HCT116 (cell line): Measurements from ENCODE around the gene SUSD4. TPM values are rescaled to one million over a fixed set of nuclear protein-coding genes. Genes with fewer than 3 reads are reported as not detected.

Experiments
- ATAC-seq: fragments of 200-7000 bp; cut with Tn5 transposase; 2 replicates; pipeline ENCODE4 v1.9.1; 2020; ENCODE audit warnings: mild to moderate bottlenecking, moderate library complexity
- BruUV-seq: library from RNA; stranded (reverse); fragments of 400-500 nt; replicated peaks from 2 replicates; lab custom pipeline; 2021; lab: Mats Ljungman, UMichigan
- CTCF ChIA-PET: fragments of 300-600 bp; sonication (Branson Sonifier 250); formaldehyde crosslinking; loops from one replicate; lab custom pipeline; 2021; ENCODE audit warnings: antibody characterized with exemption; lab: Charles Lee
- POLR2A ChIA-PET: fragments of 300-600, 350-600 bp; sonication (Branson Sonifier 250); formaldehyde crosslinking; loops from one replicate; lab custom pipeline; 2021; ENCODE audit warnings: antibody characterized with exemption; lab: Charles Lee
- RAD21 ChIA-PET, 2 experiments: fragments of 300-600 bp; sonication (Branson Sonifier 250); formaldehyde crosslinking; loops; one replicate each; lab custom pipeline; 2023; ENCODE audit warnings: low total read pairs in 2 of 2; ENCODE audit not compliant: uncharacterized antibody in 2 of 2, unreplicated experiment in 2 of 2, low non-redundant PET in 1 of 2; lab: Charles Lee
- DNase-seq: peaks from one replicate; pipeline ENCODE4 v3.0.0-alpha.2; 2010; ENCODE audit warnings: low read depth, low spot score
- H2AFZ ChIP-seq: fragments of 200-600 bp; shearing (Covaris generic), sonication (generic); 2 replicates; pipeline ENCODE4 v1.6.1; 2017; ENCODE audit warnings: low read depth, mixed run types, mixed read lengths, antibody characterized with exemption, low read length; ENCODE audit not compliant: poor library complexity, severe bottlenecking
- H3K27ac ChIP-seq: 2 replicates; pipeline ENCODE4 v1.5.1; 2012; ENCODE audit warnings: low read depth, low read length
- H3K27me3 ChIP-seq: fragments of 200-600 bp; sonication (generic); 2 replicates; pipeline ENCODE4 v1.6.1; 2016; ENCODE audit warnings: mixed run types, low read length, mixed read lengths; ENCODE audit not compliant: insufficient read depth
- H3K36me3 ChIP-seq, 2 experiments: fragments of 200-500 bp in 1 of 2; fragments of 200-600 bp in 1 of 2; sonication (Bioruptor generic) in 1 of 2; sonication (generic) in 1 of 2; 2 replicates each; pipeline versions ENCODE4 v1.5.1 to v1.6.1; 2014 to 2016; ENCODE audit warnings: low read length in 2 of 2, inconsistent platforms in 1 of 2, mixed read lengths in 1 of 2, mixed run types in 1 of 2; ENCODE audit not compliant: insufficient read depth in 2 of 2, control insufficient read depth in 1 of 2
- H3K4me1 ChIP-seq, 2 experiments: fragments of 200-600 bp in 1 of 2; sonication (generic) in 1 of 2; 2 replicates each; pipeline versions ENCODE4 v1.5.1 to v1.6.1; 2012 to 2017; ENCODE audit warnings: low read length in 2 of 2, inconsistent platforms in 1 of 2, mild to moderate bottlenecking in 1 of 2, mixed read lengths in 1 of 2, mixed run types in 1 of 2, moderate library complexity in 1 of 2; ENCODE audit not compliant: insufficient read depth in 2 of 2, control insufficient read depth in 1 of 2
- H3K4me2 ChIP-seq: fragments of 200-600 bp; sonication (generic); 2 replicates; pipeline ENCODE4 v1.6.1; 2017; ENCODE audit warnings: mixed run types, low read length, mixed read lengths
- H3K4me3 ChIP-seq, 2 experiments: fragments of 200-600 bp in 1 of 2; sonication (generic) in 1 of 2; replicated peaks in 1 of 2; 2 replicates each; pipeline ENCODE4 v1.5.1; 2011 to 2016; ENCODE audit warnings: low read length in 2 of 2, control low read depth in 1 of 2, low read depth in 1 of 2, mild to moderate bottlenecking in 1 of 2, mixed read lengths in 1 of 2, mixed run types in 1 of 2
- H3K79me2 ChIP-seq: fragments of 200-600 bp; sonication (generic); 2 replicates; pipeline ENCODE4 v1.6.1; 2017; ENCODE audit warnings: mild to moderate bottlenecking, mixed run types, low read length, moderate library complexity, mixed read lengths; ENCODE audit not compliant: insufficient read depth
- H3K9ac ChIP-seq: fragments of 200-600 bp; sonication (generic); 2 replicates; pipeline ENCODE4 v1.6.1; 2016; ENCODE audit warnings: low read length, mixed read lengths
- H3K9me2 ChIP-seq: fragments of 200-600 bp; sonication (generic), shearing (Covaris generic); 2 replicates; pipeline ENCODE4 v1.6.1; 2017; ENCODE audit warnings: mixed run types, mild to moderate bottlenecking, moderate library complexity; ENCODE audit not compliant: insufficient read depth
- H3K9me3 ChIP-seq, 2 experiments: fragments of 200-500 bp in 1 of 2; fragments of 200-600 bp in 1 of 2; sonication (Bioruptor generic) in 1 of 2; sonication (generic) in 1 of 2; 2 replicates each; pipeline ENCODE4 v1.6.1; 2014 to 2017; ENCODE audit warnings: low read length in 2 of 2, mixed read lengths in 2 of 2, inconsistent platforms in 1 of 2, low read depth in 1 of 2, mild to moderate bottlenecking in 1 of 2, mixed run types in 1 of 2, moderate library complexity in 1 of 2; ENCODE audit not compliant: control insufficient read depth in 1 of 2, insufficient read depth in 1 of 2
- H4K20me1 ChIP-seq: fragments of 200-600 bp; sonication (generic), shearing (Covaris generic); 2 replicates; pipeline ENCODE4 v1.6.1; 2017; ENCODE audit warnings: mixed run types, mild to moderate bottlenecking, moderate library complexity; ENCODE audit not compliant: insufficient read depth
- CBX3 ChIP-seq: IDR thresholded peaks from 2 replicates; pipeline ENCODE4 v1.6.1; 2012; ENCODE audit warnings: low read depth
- EZH2 ChIP-seq: fragments of 200-600 bp; sonication (generic); IDR thresholded peaks from 2 replicates; pipeline ENCODE4 v1.6.1; 2017; ENCODE audit warnings: antibody characterized with exemption, mixed run types
- EZH2phosphoT487 ChIP-seq: fragments of 200-600 bp; IDR thresholded peaks from 2 replicates; pipeline ENCODE4 v1.6.1; 2018; ENCODE audit warnings: antibody characterized with exemption, borderline replicate concordance
- FOSL1 ChIP-seq: IDR thresholded peaks from 2 replicates; pipeline ENCODE4 v1.6.1; 2012; ENCODE audit warnings: low read depth
- JUND ChIP-seq: IDR thresholded peaks from 2 replicates; pipeline ENCODE4 v1.6.1; 2012
- POLR2AphosphoS5 ChIP-seq: IDR thresholded peaks from 2 replicates; pipeline ENCODE4 v1.6.1; 2011; ENCODE audit warnings: mild to moderate bottlenecking, low read depth, low read length, moderate library complexity
- RAD21 ChIP-seq: IDR thresholded peaks from 2 replicates; pipeline ENCODE4 v1.6.1; 2012; ENCODE audit warnings: low read depth, mild to moderate bottlenecking
- SRF ChIP-seq: IDR thresholded peaks from 2 replicates; pipeline ENCODE4 v1.6.1; 2012; ENCODE audit warnings: low read depth
- ZFX ChIP-seq: fragments of 450-650 bp; IDR thresholded peaks from 2 replicates; pipeline ENCODE4 v1.6.1; 2017
- ZNF274 ChIP-seq: fragments of 200-500 bp; sonication (Bioruptor generic); IDR thresholded peaks from 2 replicates; pipeline ENCODE4 v1.6.1; 2014; ENCODE audit warnings: mild to moderate bottlenecking, low read depth, low read length, inconsistent platforms
- intact Hi-C: fragments of 100-400 bp; cut with micrococcal nuclease; formaldehyde crosslinking; loops from 2 replicates; pipeline ENCODE4 v1.10.0; 2022
- total RNA-seq: library from RNA; stranded (reverse); gene quantifications from one replicate; pipeline ENCODE4 v1.2.1, GENCODE V29; 2021; ENCODE audit not compliant: unreplicated experiment
- TF ChIP-seq, protein P1 (sequence below): IDR thresholded peaks from 2 replicates; pipeline ENCODE4 v1.6.1; 2012
- TF ChIP-seq, protein P2 (sequence below): IDR thresholded peaks from 2 replicates; pipeline ENCODE4 v1.6.1; 2012
- TF ChIP-seq, protein P3 (sequence below): IDR thresholded peaks from 2 replicates; pipeline ENCODE4 v1.6.1; 2012; ENCODE audit warnings: low read depth
- TF ChIP-seq, protein P4 (sequence below): IDR thresholded peaks from 2 replicates; pipeline ENCODE4 v1.6.1; 2011; ENCODE audit warnings: mild to moderate bottlenecking, low read length, moderate library complexity; ENCODE audit not compliant: insufficient replicate concordance; ENCODE audit errors: extremely low read depth

Gene SUSD4
- total RNA-seq, 1 experiment from 2014 or later = 0.59 TPM

DNA sequence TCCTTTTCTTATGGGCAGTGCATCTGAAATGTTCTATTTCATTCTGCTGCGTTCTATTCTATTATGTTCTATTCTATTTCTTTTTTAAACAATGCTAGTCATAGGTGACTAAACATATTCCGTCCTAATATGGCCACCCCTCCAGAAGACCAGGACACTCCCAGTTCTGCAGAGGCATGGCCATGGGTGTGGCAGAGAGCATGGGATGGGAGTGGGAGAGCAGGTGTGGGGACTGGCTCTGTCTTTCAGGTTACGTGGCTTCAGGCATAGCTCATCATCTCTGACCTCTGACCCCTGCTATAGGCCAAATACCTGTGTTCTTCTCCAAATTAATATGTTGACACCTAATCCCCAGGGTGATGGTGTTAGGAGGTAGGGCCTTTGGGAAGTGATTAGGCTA is 187.5 kb downstream of the SUSD4 start:
- no peaks in the 10 kb centered on the region for H4K20me1 ChIP-seq
- no peak for DNase-seq
- no peaks in the 10 kb centered on the region for H3K9me2 ChIP-seq
- POLR2A ChIA-PET = no interaction called here
- no peaks in the 10 kb centered on the region for H3K9me3 ChIP-seq
- H3K36me3 ChIP-seq = no peaks in the 10 kb centered on the region
- TF ChIP-seq EZH2 (no peak), CBX3 (no peak), POLR2AphosphoS5 (no peak), FOSL1 (no peak), SRF (no peak)
- TF ChIP-seq, protein P1, sequence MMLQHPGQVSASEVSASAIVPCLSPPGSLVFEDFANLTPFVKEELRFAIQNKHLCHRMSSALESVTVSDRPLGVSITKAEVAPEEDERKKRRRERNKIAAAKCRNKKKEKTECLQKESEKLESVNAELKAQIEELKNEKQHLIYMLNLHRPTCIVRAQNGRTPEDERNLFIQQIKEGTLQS = no peak
- TF ChIP-seq, protein P2, sequence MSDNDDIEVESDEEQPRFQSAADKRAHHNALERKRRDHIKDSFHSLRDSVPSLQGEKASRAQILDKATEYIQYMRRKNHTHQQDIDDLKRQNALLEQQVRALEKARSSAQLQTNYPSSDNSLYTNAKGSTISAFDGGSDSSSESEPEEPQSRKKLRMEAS = no peak
- H3K4me1 ChIP-seq = no peaks in the 10 kb centered on the region
- peaks cover 20% of the 10 kb centered on the region for H3K27me3 ChIP-seq
- no TSS peak for BruUV-seq
- no peak overlapping the region for H3K9ac ChIP-seq
- intact Hi-C loops = no loop called here
- CTCF ChIA-PET = interaction anchor here (2.3 kb wide), 1 partner anchor 43 kb away, joined by 8 read pairs; no protein-coding TSS in a partner anchor
- RAD21 ChIA-PET = no interaction called here
- H3K4me3 ChIP-seq = no peak overlapping the region
- H3K27ac ChIP-seq = no peak overlapping the region
- H3K79me2 ChIP-seq = no peaks in the 10 kb centered on the region
- ATAC-seq = no peak
- H3K4me2 ChIP-seq = no peak overlapping the region
- no peak overlapping the region for H2AFZ ChIP-seq

DNA sequence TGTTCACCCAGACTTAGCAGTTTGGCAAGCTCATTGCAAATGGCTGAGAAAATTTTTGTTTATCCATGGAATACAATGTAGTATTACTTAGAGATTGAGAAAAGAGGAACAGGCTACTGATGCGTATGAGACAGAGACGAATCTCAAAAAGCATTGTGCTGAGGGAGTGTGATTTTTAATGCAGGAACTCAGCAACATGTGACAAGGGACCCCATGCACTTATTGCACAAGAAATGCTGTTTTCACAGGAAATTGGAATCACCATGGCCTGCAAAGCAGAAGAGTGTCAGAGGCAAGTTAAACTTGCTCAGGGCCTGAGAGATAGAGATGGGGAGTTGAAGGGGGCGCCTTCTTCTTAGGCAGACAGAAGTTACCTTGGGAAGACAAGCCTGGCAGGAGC is 188.3 kb downstream of the SUSD4 start:
- Histone ChIP-seq H4K20me1 (no peaks in the 10 kb centered on the region), H3K27me3 (peaks cover 13% of the 10 kb centered on the region), H2AFZ (no peak overlapping the region), H3K27ac (no peak overlapping the region), H3K4me3 (no peak overlapping the region), H3K9me3 (no peaks in the 10 kb centered on the region), H3K4me1 (no peaks in the 10 kb centered on the region), H3K9ac (no peak overlapping the region), H3K36me3 (no peaks in the 10 kb centered on the region), H3K79me2 (no peaks in the 10 kb centered on the region), H3K4me2 (no peak overlapping the region), H3K9me2 (no peaks in the 10 kb centered on the region)
- ChIA-PET RAD21 (interaction anchor here (0.6 to 1.3 kb wide), 2 partner anchors 42 to 183 kb away, joined by 3 read pairs; no protein-coding TSS in a partner anchor), CTCF (interaction anchor here (0.9 to 2.3 kb wide), 10 partner anchors 10 to 508 kb away, joined by 3 to 8 read pairs (median 4); no protein-coding TSS in a partner anchor), POLR2A (no interaction called here)
- no TSS peak for BruUV-seq
- intact Hi-C loops = no loop called here
- ATAC-seq = no peak
- no peak for DNase-seq
- TF ChIP-seq, protein P3, sequence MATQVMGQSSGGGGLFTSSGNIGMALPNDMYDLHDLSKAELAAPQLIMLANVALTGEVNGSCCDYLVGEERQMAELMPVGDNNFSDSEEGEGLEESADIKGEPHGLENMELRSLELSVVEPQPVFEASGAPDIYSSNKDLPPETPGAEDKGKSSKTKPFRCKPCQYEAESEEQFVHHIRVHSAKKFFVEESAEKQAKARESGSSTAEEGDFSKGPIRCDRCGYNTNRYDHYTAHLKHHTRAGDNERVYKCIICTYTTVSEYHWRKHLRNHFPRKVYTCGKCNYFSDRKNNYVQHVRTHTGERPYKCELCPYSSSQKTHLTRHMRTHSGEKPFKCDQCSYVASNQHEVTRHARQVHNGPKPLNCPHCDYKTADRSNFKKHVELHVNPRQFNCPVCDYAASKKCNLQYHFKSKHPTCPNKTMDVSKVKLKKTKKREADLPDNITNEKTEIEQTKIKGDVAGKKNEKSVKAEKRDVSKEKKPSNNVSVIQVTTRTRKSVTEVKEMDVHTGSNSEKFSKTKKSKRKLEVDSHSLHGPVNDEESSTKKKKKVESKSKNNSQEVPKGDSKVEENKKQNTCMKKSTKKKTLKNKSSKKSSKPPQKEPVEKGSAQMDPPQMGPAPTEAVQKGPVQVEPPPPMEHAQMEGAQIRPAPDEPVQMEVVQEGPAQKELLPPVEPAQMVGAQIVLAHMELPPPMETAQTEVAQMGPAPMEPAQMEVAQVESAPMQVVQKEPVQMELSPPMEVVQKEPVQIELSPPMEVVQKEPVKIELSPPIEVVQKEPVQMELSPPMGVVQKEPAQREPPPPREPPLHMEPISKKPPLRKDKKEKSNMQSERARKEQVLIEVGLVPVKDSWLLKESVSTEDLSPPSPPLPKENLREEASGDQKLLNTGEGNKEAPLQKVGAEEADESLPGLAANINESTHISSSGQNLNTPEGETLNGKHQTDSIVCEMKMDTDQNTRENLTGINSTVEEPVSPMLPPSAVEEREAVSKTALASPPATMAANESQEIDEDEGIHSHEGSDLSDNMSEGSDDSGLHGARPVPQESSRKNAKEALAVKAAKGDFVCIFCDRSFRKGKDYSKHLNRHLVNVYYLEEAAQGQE = no peak
- no peak for TF ChIP-seq ZFX
- TF ChIP-seq, protein P1 = no peak
- no peak for TF ChIP-seq ZNF274
- TF ChIP-seq FOSL1 = no peak
- no peak for TF ChIP-seq EZH2phosphoT487
- TF ChIP-seq RAD21 = no peak
- TF ChIP-seq JUND = no peak
- TF ChIP-seq EZH2 = no peak
- TF ChIP-seq, protein P4, sequence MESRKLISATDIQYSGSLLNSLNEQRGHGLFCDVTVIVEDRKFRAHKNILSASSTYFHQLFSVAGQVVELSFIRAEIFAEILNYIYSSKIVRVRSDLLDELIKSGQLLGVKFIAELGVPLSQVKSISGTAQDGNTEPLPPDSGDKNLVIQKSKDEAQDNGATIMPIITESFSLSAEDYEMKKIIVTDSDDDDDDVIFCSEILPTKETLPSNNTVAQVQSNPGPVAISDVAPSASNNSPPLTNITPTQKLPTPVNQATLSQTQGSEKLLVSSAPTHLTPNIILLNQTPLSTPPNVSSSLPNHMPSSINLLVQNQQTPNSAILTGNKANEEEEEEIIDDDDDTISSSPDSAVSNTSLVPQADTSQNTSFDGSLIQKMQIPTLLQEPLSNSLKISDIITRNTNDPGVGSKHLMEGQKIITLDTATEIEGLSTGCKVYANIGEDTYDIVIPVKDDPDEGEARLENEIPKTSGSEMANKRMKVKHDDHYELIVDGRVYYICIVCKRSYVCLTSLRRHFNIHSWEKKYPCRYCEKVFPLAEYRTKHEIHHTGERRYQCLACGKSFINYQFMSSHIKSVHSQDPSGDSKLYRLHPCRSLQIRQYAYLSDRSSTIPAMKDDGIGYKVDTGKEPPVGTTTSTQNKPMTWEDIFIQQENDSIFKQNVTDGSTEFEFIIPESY = no peak
- TF ChIP-seq CBX3 = no peak
- TF ChIP-seq, protein P2 = no peak
